HepG2 (cell line): ENCODE results near the gene TMEM236. TPM values are rescaled to one million over a fixed set of nuclear protein-coding genes. Genes with fewer than 3 reads are reported as not detected.

Experiments used
- ATAC-seq: fragments of 200-7000 bp; cut with Tn5 transposase; 3 replicates; pipeline ENCODE4 v1.9.1; 2020; ENCODE audit warnings: mild to moderate bottlenecking, moderate library complexity
- BruUV-seq: library from RNA; stranded (reverse); fragments of 400-500 nt; replicated peaks from 2 replicates; lab custom pipeline; 2021; lab: Mats Ljungman, UMichigan
- CTCF ChIA-PET: fragments of 300-600 bp; formaldehyde crosslinking; extraction: SDS; loops from one replicate; lab custom pipeline; 2021; ENCODE audit warnings: low total read pairs, inconsistent platforms, low intra/inter-chr PET ratio; lab: Yijun Ruan, JAX
- POLR2A ChIA-PET: fragments of 350-600 bp; sonication (Branson Sonifier 250); formaldehyde crosslinking; loops from one replicate; lab custom pipeline; 2020; ENCODE audit warnings: antibody characterized with exemption, inconsistent platforms; lab: Yijun Ruan, JAX
- DNase-seq: peaks from one replicate; pipeline ENCODE4 v3.0.0-alpha.2; 2015; ENCODE audit warnings: low spot score
- FAIRE-seq: peaks from 3 replicates; lab custom pipeline; 2011; peaks lifted over from hg19 to GRCh38; lab: Jason Lieb, UNC
- H2AFZ ChIP-seq: one replicate; pipeline ENCODE4 v1.6.1; 2011; ENCODE audit warnings: low read length, inconsistent platforms
- H3K27ac ChIP-seq: fragments of 300-600 bp; 3 replicates; pipeline ENCODE4 v1.8.0; 2011; ENCODE audit warnings: mixed run types, mild to moderate bottlenecking, mixed read lengths, low read length, inconsistent platforms; ENCODE audit not compliant: insufficient read depth; ENCODE audit errors: extremely low read length
- H3K27me3 ChIP-seq, 2 experiments: fragments of 200-600 bp in 1 of 2; 2 replicates in 1 of 2; 3 replicates in 1 of 2; pipeline versions ENCODE4 v1.6.0 to v1.8.0; 2011; ENCODE audit warnings: low read length in 2 of 2, mild to moderate bottlenecking in 2 of 2, moderate library complexity in 2 of 2, inconsistent platforms in 1 of 2; ENCODE audit not compliant: insufficient read depth in 2 of 2, control insufficient read depth in 1 of 2
- H3K36me3 ChIP-seq, 2 experiments: fragments of 200-600 bp in 1 of 2; replicated peaks in 1 of 2; 2 replicates in 1 of 2; 3 replicates in 1 of 2; pipeline versions ENCODE4 v1.5.1 to v1.8.0; 2011; ENCODE audit warnings: low read length in 2 of 2, inconsistent platforms in 1 of 2; ENCODE audit not compliant: insufficient read depth in 2 of 2, control insufficient read depth in 1 of 2
- H3K4me1 ChIP-seq: 2 replicates; pipeline ENCODE4 v1.5.1; 2012; ENCODE audit warnings: low read length, inconsistent platforms; ENCODE audit not compliant: insufficient read depth
- H3K4me2 ChIP-seq: 2 replicates; pipeline ENCODE4 v1.6.0; 2011; ENCODE audit warnings: low read depth, low read length, inconsistent platforms
- H3K4me3 ChIP-seq, 3 experiments: fragments of 200-600 bp in 1 of 3; sonication (generic), shearing (Covaris generic) in 1 of 3; replicated peaks in 1 of 3; 2 replicates each; pipeline ENCODE4 v1.5.1; 2011 to 2016; ENCODE audit warnings: low read length in 3 of 3, inconsistent platforms in 2 of 3, low read depth in 2 of 3, mild to moderate bottlenecking in 2 of 3, control low read depth in 1 of 3, mixed read lengths in 1 of 3; ENCODE audit not compliant: insufficient read depth in 1 of 3
- H3K79me2 ChIP-seq: one replicate; pipeline ENCODE4 v1.6.1; 2011; ENCODE audit warnings: low read length, inconsistent platforms; ENCODE audit not compliant: insufficient read depth
- H3K9ac ChIP-seq: 2 replicates; pipeline ENCODE4 v1.6.0; 2011; ENCODE audit warnings: mild to moderate bottlenecking, low read depth, low read length, inconsistent platforms; ENCODE audit not compliant: insufficient read depth
- H3K9me3 ChIP-seq: 2 replicates; pipeline ENCODE4 v1.5.1; 2012; ENCODE audit warnings: mild to moderate bottlenecking, low read length
- H4K20me1 ChIP-seq: 2 replicates; pipeline ENCODE4 v1.6.0; 2011; ENCODE audit warnings: inconsistent platforms, mild to moderate bottlenecking, low read length, moderate library complexity; ENCODE audit not compliant: insufficient read depth
- ELF1 ChIP-seq: sonication (generic); formaldehyde crosslinking; IDR thresholded peaks from 2 replicates; pipeline ENCODE4 v1.4.0; 2020; ENCODE audit warnings: missing genetic modification reagents
- KDM5B ChIP-seq: sonication (generic); formaldehyde crosslinking; IDR thresholded peaks from 2 replicates; pipeline ENCODE4 v1.4.0; 2020; ENCODE audit warnings: missing genetic modification reagents, mild to moderate bottlenecking, borderline replicate concordance
- MAX ChIP-seq: IDR thresholded peaks from 2 replicates; pipeline ENCODE4 v1.6.1; 2012; ENCODE audit warnings: inconsistent platforms
- RBM22 ChIP-seq: fragments of 200-400 bp; formaldehyde crosslinking; optimal IDR thresholded peaks from 2 replicates; pipeline ENCODE3; 2017; ENCODE audit warnings: mild to moderate bottlenecking, low read length, moderate library complexity
- RNF2 ChIP-seq: fragments of 450-650 bp; conservative IDR thresholded peaks from 2 replicates; pipeline ENCODE4 v1.6.1; 2016; ENCODE audit warnings: low read depth
- WGBS: methylation state at CpG from one replicate; pipeline ENCODE4 v1.1.6; 2017; ENCODE audit warnings: low lambda C conversion rate; 5-methylcytosine and 5-hydroxymethylcytosine counted together
- in situ Hi-C: cut with HindIII; loops from 2 replicates; pipeline ENCODE4 v1.10.0; 2017; ENCODE audit warnings: low pct_unique_long_range_greater_than_20kb; ENCODE audit not compliant: extremely low pct_ligation_motif_present
- intact Hi-C: fragments of 100-400 bp; cut with micrococcal nuclease; formaldehyde crosslinking; loops from one replicate; pipeline ENCODE4 v1.10.0; 2022; ENCODE audit not compliant: unreplicated experiment
- polyA plus RNA-seq, 8 experiments: library from polyadenylated mRNA; depleted of rRNA in 3 of 8; stranded (reverse) in 7 of 8; unstranded in 1 of 8; fragments of >200 nt; fragmentation: Illumina TruSeq in 4 of 8; extraction: Trizol in 4 of 8; gene quantifications; 2 replicates each; pipeline versions ENCODE4 v1.2.1 to v1.2.3, GENCODE V29; 2011 to 2016; ENCODE audit warnings: low read depth in 4 of 8, missing spikeins in 1 of 8, mixed read lengths in 1 of 8; ENCODE audit not compliant: insufficient read depth in 1 of 8
- total RNA-seq, 5 experiments: library from RNA; depleted of rRNA; stranded (reverse); fragments of >200 nt; fragmentation: Illumina TruSeq; extraction: Trizol; gene quantifications; 2 replicates each; pipeline ENCODE4 v1.2.3, GENCODE V29; 2016; ENCODE audit warnings: low read depth in 1 of 5

The TMEM236 gene
- total and polyA plus RNA-seq, 2 of the 13 experiments (the other 11 are each of a cell fraction or from before 2014, with no cell fraction given) = 0.04 to 0.08 TPM

GRCh38 chr10:17729630-17730029, 22.4 kb upstream of the TMEM236 start:
- CTCF ChIA-PET = no interaction called here

GRCh38 chr10:17730667-17731066, 21.3 kb upstream of the TMEM236 start:
- Histone ChIP-seq H3K27me3 (no peaks in the 10 kb centered on the region), H3K27ac (no peak overlapping the region), H4K20me1 (no peaks in the 10 kb centered on the region), H3K4me1 (no peaks in the 10 kb centered on the region), H3K9me3 (no peaks in the 10 kb centered on the region), H3K79me2 (no peaks in the 10 kb centered on the region), H3K4me2 (no peak overlapping the region), H3K4me3 (no peak overlapping the region), H3K9ac (no peak overlapping the region), H3K36me3 (no peaks in the 10 kb centered on the region), H2AFZ (no peak overlapping the region)
- in situ Hi-C loops (no loop called here), intact Hi-C loops (no loop called here)
- ChIA-PET POLR2A (no interaction called here), CTCF (no interaction called here)
- BruUV-seq = no TSS peak
- DNase-seq (no peak), ATAC-seq (no peak), FAIRE-seq (no peak)
- WGBS = 60% methylated on average over 8 of the region's 8 CpGs
- TF ChIP-seq KDM5B (CRISPR knock-in tag) = no peak
- no peak for TF ChIP-seq ELF1 (CRISPR knock-in tag)
- no peak for TF ChIP-seq MAX

More at GRCh38 chr10:17729630-17730029, 22.4 kb upstream of the TMEM236 start:
- ATAC-seq (no peak), DNase-seq (no peak), FAIRE-seq (no peak)
- Histone ChIP-seq H3K9me3 (no peaks in the 10 kb centered on the region), H3K9ac (no peak overlapping the region), H2AFZ (no peak overlapping the region), H3K79me2 (no peaks in the 10 kb centered on the region), H3K4me1 (no peaks in the 10 kb centered on the region), H3K4me2 (no peak overlapping the region), H3K27me3 (no peaks in the 10 kb centered on the region), H3K27ac (no peak overlapping the region), H3K36me3 (no peaks in the 10 kb centered on the region), H3K4me3 (no peak overlapping the region), H4K20me1 (no peaks in the 10 kb centered on the region)
- no peak for TF ChIP-seq RNF2
- TF ChIP-seq RBM22 = peak; percentile 26
- in situ Hi-C loops = no loop called here
- 96% methylated on average over 6 of the region's 6 CpGs for WGBS
- intact Hi-C loops = no loop called here
- no TSS peak for BruUV-seq
- POLR2A ChIA-PET = no interaction called here
